NCI-H2227 treated with DMSO at 0.1 percent for 48 hours (cell line): Measurements from ENCODE around the gene CLEC18C.
"Not testable (repeated sequence)": the region's sequence is repeated elsewhere in the genome, so short reads cannot be mapped to it uniquely, and the experiment has no call there.

Experiments
- DNase-seq: peaks from one replicate; lab custom pipeline; 2025; lab: John Stamatoyannopoulos, UW

CLEC18C gene

GRCh38 chr16:70173212-70173837, at the start of gene CLEC18C:
Gene CLEC18C (plus strand): TSS chr16:70173787. CDS start chr16:70174279, 492 bp downstream.
- DNase-seq: not testable (repeated sequence)

- not testable (repeated sequence) for DNase-seq
Observed at GRCh38 chr16:70123822-70124221, 49.8 kb upstream of the CLEC18C start.

GRCh38 chr16:70126226-70126625, 47.4 kb upstream of the CLEC18C start:
- DNase-seq: not testable (repeated sequence)

- DNase-seq: not testable (repeated sequence)
Observed at GRCh38 chr16:70127706-70128105, 45.9 kb upstream of the CLEC18C start.

- DNase-seq: not testable (repeated sequence)
Observed at GRCh38 chr16:70128844-70129243, 44.7 kb upstream of the CLEC18C start.

GRCh38 chr16:70135796-70136195, 37.8 kb upstream of the CLEC18C start:
- not testable (repeated sequence) for DNase-seq

GRCh38 chr16:70136595-70136994, 37.0 kb upstream of the CLEC18C start:
- DNase-seq: not testable (repeated sequence)

GRCh38 chr16:70142739-70143138, 30.8 kb upstream of the CLEC18C start:
- not testable (repeated sequence) for DNase-seq

GRCh38 chr16:70143231-70143895, 30.2 kb upstream of the CLEC18C start:
- not testable (repeated sequence) for DNase-seq

GRCh38 chr16:70147853-70148252, 25.7 kb upstream of the CLEC18C start:
- DNase-seq: not testable (repeated sequence)

GRCh38 chr16:70148453-70148852, 25.1 kb upstream of the CLEC18C start:
- not testable (repeated sequence) for DNase-seq

GRCh38 chr16:70149296-70149695, 24.3 kb upstream of the CLEC18C start:
- not testable (repeated sequence) for DNase-seq

GRCh38 chr16:70151391-70151790, 22.2 kb upstream of the CLEC18C start:
- no peak for DNase-seq

GRCh38 chr16:70151941-70152509, 21.6 kb upstream of the CLEC18C start:
- no peak for DNase-seq

- no peak for DNase-seq
Observed at GRCh38 chr16:70152578-70153302, 20.8 kb upstream of the CLEC18C start.

- not testable (repeated sequence) for DNase-seq
Observed at GRCh38 chr16:70154736-70155135, 18.9 kb upstream of the CLEC18C start.

- no peak for DNase-seq
Observed at GRCh38 chr16:70156207-70156978, 17.2 kb upstream of the CLEC18C start.

- no peak for DNase-seq
Observed at GRCh38 chr16:70157105-70157476, 16.5 kb upstream of the CLEC18C start.

- no peak for DNase-seq
Observed at GRCh38 chr16:70157477-70158260, 15.9 kb upstream of the CLEC18C start.

- no peak for DNase-seq
Observed at GRCh38 chr16:70158261-70158939, 15.2 kb upstream of the CLEC18C start.
